GM12891 (cell line): ENCODE data around the gene AIG1.

Experiments
- POLR2A ChIP-seq: IDR thresholded peaks from 2 replicates; pipeline ENCODE4 v1.6.1; 2011; ENCODE audit warnings: low read depth, low read length, control low read depth
- POU2F2 ChIP-seq: IDR thresholded peaks from 2 replicates; pipeline ENCODE4 v1.6.1; 2011; ENCODE audit warnings: low read depth, mild to moderate bottlenecking, control low read depth, low read length, moderate library complexity
- SPI1 ChIP-seq: IDR thresholded peaks from 2 replicates; pipeline ENCODE4 v1.6.1; 2011; ENCODE audit warnings: low read depth, low read length, control low read depth

GRCh38 chr6:143079325-143079640, 18.6 kb downstream of the AIG1 start:
- TF ChIP-seq POU2F2 (no peak), POLR2A (no peak), SPI1 (no peak)
